ENCODE measurements around the gene MAPKAP1. TPM values are rescaled to one million over a fixed set of nuclear protein-coding genes. Genes with fewer than 3 reads are reported as not detected.

MAPKAP1 gene
- total RNA-seq = 67.8 and 88.0 TPM in 2 replicates

DNA sequence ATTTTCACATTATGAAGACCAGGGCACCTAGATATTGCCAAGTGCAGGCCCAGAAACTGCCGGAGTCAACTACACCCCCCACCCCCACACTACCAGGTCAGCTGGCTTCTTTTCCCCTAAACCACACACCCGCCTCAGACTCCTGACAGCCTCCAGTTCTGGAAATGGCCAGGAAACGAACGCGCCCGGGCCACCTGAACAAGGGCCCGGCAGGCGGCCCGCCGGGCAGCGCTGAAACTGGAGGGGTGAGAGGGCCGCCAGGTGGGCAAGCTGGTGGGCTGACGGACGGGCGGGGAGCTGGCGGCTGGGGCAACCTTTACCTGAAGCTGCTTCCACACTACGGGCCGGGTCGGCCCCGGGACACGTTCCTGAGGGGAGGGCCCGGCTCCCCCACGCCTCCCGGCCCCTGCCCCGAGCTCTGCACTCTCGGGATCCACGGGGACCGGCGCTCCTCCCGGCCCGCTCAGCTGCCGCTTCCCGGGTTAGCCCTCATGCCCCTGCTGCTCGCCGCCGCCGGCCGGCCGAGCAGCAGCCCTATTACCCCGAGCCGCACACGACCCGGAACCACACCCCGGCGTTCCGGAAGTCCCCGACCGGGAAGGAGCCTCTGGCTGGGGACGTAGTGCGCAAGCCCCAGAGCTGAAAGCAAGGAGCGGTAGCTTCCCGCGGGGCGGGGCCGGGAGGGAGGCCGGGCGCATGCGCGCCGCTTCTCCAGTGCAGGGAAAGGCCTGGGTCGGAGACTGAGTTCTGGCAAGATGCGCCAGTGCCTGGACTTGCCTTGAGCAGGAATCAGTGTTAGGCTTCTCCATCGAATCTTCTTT lies at the start of gene MAPKAP1:
Gene MAPKAP1 (minus strand): TSS at position 558 of the 821 bp plus-strand sequence. CDS start 34,634 bp downstream, outside the sequence.

DNA sequence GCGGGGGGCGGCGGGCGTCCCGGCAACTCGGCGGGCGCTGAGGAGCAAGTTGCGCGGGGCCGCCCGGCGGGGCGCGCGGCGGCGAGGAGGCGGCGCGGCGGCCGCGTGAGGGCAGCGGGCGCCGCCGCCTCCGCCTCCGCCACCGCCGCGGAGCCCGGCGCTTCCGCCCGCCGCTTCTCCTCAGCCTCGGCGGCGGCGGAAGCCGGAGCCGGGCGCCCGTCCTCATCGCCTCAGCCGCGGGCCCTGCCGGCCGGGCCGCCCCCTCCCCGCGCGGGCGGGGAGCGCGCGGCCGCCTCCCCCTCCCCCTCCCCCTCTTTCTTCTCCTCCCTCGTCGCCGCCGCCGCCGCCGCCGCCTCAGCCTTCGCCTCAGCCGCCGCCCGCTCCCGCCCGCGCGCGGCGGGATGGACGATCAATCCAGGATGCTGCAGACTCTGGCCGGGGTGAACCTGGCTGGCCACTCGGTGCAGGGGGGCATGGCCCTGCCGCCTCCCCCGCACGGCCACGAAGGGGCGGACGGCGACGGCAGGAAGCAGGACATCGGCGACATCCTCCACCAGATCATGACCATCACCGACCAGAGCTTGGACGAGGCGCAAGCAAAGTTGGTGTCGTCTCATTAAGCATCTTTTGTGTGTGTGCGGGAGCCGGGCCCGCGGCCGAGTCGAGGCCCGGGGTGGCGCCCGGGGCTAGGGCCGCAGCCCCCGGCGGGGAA lies 40.2 kb upstream of the MAPKAP1 start, which contains the start of gene PBX3:
Gene PBX3 (plus strand): TSS at position 321 of the 712 bp plus-strand sequence.

Other genes with a start within 250 kb of the MAPKAP1 start
- 19.7 and 25.0 TPM in 2 replicates for gene PBX3, start 40.2 kb upstream of the MAPKAP1 start, total RNA-seq

All from mesangial cell (primary cell).